HG03060 (cell line): ENCODE data around the gene RALGAPA1.
"Not testable (repeated sequence)": the region's sequence is repeated elsewhere in the genome, so short reads cannot be mapped to it uniquely, and the experiment has no call there.

Experiments used
- ATAC-seq: cut with Tn5 transposase; IDR thresholded peaks from one replicate; pipeline ENCODE4 v1.9.1; 2021; ENCODE audit warnings: low read depth, moderate number of reproducible peaks; ENCODE audit not compliant: unreplicated experiment

Gene RALGAPA1

GRCh38 chr14:35822501-35822900 is 13.4 kb upstream of the RALGAPA1 start:
- no peak for ATAC-seq

- no peak for ATAC-seq
Measured at GRCh38 chr14:35821564-35822411, 12.7 kb upstream of the RALGAPA1 start.

GRCh38 chr14:35819591-35820540 is 10.8 kb upstream of the RALGAPA1 start:
- no peak for ATAC-seq

- ATAC-seq: no peak
Measured at GRCh38 chr14:35818346-35819115, 9.4 kb upstream of the RALGAPA1 start.

GRCh38 chr14:35814371-35815005 is 5.4 kb upstream of the RALGAPA1 start:
- ATAC-seq: no peak

DNA sequence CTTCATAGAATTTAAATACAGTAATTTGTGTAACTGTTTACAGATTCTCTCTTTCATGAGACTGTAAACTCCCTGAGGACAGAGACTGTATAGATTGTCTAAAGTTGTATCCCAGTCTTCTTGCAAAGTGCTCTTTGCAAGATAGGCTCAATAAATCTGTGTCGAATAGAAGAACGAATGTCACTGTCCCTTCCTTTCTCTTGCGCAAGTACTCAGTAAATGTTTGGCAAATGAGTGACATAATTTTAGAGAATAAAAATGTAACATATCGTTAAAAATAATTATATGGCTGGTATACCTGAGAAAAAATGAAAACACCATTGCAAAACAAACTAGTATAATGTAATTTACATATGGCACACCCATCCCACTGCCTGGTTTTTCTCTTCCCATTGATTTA is 1.9 kb upstream of the RALGAPA1 start:
- no peak for ATAC-seq

DNA sequence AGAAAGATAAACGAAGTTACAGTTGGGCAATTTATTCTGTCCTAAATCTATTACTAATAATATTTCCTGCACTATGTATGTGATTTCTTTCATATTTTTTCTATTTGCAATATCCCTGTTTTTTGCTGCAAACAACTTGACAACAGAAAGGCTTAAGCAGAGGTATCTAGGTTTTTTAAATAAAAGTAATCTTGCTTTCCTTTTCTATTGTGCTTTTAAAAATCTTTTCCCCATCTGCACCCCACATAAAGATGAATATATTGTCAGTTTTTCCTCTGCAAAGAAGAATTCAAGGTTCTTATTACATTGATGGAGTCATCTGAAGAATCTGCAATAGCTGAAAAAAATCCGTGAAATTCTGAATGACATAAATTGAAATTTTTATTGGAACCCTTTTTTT is 502 bp upstream of the RALGAPA1 start:
- no peak for ATAC-seq

DNA sequence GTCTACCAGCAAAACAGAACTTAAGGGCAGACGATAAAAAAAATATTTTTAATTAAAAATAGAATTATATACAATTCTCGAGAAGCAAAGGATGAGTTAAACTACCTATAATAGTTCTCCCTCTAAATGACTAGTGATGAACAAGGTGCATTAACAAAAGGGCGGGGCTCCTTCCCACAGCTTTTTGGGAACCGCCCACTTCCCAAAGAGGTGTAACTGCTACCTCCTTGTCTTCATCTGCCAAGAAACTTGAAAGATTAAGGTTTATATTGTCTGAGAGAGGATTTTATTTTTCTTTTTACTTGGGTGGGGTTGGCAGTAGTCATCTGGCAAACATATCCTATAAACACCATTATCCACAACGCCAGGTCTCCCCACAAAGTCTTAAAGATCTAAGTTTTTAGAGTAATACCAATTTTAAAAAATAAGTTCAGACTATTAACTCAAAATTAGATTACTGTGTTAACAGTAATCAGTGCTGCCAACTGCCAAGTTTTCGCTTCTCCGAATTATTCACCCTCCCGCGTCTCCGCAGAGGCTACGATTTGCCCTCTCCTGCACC is 938 bp downstream of the RALGAPA1 start:
- ATAC-seq: no peak

GRCh38 chr14:35807131-35807961 is 1.7 kb downstream of the RALGAPA1 start:
- no peak for ATAC-seq

DNA sequence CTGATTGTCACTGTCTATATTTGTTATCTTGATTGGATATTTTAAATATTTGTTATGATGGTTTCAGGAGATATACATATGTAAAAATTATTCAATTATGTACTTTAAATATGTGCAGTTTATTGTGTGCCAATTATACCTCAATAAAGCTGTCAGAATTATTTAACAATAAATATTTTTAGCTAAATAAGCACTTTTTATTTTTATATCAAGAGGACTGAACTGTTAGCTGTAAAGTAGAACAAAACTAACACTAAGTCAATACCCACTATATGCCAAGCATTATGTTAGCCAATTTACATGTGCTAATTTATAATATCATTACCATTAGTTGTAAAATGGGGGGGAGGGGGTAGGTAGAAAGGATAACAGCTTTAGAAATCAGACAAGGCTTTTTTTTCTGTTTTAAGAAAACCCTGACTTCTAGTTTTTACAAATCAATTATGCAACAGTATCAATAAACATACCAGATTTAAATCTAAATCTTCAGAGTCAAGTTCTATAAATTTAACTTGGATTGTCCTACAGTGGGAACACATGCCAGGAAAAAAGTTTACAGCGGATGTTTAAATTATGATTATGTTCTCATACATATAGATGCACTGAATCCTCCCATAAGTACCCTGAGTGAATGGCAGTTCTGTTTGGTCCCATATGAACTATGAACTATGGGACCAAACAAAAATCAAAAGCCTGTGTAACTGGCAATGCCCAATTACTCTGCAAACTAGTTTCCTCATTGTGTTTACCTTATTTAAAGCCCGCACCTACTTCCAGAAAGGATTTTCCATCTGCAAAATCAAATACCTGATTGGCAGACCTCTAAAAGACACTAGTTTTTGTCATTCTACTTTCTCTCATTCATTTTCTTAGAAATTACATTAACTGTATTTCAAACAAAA is 2.8 kb downstream of the RALGAPA1 start:
- no peak for ATAC-seq

- no peak for ATAC-seq
Measured at GRCh38 chr14:35797796-35798195, 11.3 kb downstream of the RALGAPA1 start.

DNA sequence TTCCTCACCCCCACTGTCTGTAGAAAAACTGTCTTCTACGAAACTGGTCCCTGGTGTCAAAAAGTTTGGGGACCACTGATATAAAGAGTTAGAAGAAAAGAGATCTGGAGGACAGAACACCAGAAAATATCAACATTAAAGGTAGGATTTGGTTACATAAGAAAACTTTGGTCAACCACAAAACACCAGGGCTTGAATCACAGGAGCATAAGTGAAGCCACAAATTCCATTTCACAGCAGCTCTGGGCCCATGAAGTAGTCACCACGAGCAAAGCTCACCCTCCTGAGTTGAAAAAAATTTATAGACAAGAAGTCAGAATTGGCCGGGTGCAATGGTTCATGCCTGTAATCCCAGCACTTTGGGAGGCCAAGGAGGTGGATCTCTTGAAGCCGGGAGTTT is 19.4 kb downstream of the RALGAPA1 start:
- ATAC-seq: no peak

- no peak for ATAC-seq
Measured at GRCh38 chr14:35786856-35787255, 22.2 kb downstream of the RALGAPA1 start.

DNA sequence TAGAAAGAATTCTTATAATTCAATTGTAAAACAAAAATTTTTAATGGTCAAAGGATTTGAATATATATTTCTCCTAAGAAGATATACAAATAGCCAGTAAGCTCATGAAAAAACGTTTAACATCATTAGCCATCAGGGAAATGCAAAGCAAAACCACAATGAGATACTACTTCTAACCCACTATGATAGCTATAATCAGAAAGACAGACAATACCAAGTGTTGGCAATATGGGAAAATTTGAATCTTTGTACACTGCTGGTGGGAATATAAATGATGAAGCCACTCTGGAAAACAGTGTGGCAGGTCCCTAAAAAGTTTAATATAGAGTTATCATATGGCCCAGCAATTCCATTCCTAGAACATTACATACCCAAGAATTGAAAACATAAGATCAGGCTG is 25.4 kb downstream of the RALGAPA1 start:
- no peak for ATAC-seq

DNA sequence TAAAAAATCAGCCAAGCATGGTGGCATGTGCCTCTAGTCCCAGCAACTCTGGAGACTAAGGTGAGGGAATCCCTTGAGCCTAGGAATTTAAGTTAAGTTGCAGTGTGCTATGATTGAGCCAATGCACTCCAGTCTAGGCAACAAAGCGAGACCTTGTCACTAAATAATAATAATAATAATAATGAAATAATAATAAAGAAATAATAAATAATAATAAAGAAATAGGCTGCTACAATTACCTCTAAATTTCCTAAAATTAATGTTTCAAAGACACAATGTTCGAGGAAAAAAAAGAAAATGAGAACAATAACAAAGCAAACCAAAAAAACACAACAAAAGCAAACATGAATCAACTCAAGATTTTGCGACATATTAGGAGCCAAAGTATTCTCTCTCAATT is 29.7 kb downstream of the RALGAPA1 start:
- ATAC-seq: no peak

DNA sequence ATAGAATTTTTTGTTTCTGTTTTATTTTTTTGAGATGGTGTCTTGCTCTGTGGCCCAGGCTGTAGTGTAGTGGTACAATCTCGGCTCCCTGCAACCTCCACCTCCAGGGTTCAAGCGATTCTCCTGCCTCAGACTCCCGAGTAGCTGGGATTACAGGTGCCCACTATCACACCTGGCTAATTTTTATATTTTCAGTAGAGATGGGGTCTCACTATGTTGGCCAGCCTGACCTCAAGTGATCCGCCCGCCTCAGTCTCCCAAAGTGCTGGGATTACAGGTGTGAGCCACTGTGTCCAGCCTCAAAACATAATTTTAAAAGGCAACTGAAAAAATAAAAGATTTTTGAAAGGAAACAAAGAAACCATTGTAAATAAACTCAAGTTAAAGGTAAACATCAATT is 31.5 kb downstream of the RALGAPA1 start:
- not testable (repeated sequence) for ATAC-seq

- no peak for ATAC-seq
Measured at GRCh38 chr14:35776823-35777222, 32.3 kb downstream of the RALGAPA1 start.

- not testable (repeated sequence) for ATAC-seq
Measured at GRCh38 chr14:35776085-35776484, 33.0 kb downstream of the RALGAPA1 start.
